Superior temporal gyrus (tissue), 1 donor: ENCODE data around the gene ARHGAP45.

Source experiments
- DNase-seq: peaks from one replicate; pipeline ENCODE4 v3.0.0-alpha.2; 2016; ENCODE audit errors: extremely low spot score

The ARHGAP45 gene

DNA sequence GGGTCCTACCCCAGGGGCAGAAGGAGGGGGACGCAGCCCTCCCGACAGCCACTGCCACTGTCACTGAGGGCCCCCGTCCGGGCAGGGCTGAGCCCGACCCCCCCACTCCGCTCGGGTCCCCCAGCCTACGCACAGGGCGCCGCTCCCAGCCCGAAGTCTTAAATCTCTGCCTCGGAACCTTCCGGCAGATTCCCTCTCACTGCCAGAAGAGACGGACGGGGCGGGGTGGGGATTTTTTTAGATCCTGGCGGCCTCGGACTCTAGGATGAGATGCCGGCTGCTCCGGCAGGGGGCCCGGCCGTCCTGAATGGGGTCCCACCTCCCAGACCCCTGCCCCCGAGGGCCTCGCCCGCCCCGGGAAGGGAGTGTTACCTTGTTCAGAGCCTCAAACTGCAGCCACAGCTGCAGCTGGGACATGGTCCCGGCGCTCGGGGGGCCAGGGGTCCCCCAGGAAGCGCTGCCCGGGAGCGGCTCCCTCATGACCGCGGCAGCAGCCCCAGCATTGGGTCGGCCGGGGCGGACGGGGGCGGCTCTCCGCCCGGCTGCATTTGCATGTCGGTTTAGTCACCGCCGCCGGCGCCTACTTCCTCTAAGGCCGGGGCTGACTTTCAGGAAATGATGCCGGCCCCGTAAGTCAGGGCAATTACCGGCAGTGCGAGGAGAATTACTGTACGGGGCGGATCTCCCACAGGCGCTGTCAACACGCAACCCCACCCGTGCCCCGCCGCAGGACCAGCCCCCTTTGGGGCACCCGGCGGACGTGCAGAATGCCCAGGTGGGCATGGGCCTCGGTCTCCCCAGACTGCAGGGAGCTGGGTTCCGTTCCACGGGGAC lies 65.0 kb downstream of the ARHGAP45 start:
- peak; percentile 16 for DNase-seq

DNA sequence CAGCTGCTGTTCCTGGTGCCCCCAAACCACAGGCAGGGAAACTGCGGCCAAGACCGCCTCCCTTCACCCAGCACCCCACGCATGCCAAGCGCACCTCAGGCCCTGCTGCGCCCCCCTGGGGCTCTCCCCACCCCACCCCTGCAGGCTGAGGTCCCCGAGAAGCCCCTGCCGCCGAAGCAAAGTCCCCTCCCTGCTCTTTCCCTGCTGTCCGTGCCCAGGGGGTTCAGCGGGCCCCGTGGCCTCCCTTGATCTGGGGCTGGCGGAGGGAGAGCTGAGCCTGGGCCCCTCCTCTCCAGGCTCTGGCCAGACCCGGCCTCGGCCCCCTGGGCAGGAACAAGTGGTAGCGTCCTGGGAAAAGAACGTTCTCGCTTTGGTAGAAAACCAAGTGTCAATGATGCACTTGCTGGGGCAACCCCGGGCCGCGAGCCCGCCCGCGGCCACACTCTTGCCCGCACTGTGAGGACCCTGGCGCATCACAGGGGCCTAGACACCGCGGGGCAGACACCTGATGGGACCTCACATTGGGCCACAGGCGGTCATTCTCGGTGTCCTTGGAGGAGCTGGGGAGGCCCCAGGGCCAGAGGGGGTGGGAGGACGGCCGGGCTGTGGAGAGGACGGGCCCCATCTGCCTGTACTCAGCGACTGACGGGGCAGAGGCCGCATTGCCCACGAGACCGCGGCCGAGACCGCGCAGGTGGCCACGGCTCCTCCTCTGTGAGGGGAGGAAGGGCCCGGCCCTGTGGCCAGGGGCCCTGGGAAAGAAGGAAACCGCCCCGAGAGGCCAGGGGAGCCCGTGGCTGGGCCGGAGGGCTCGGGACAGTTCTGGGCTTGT lies 65.8 kb downstream of the ARHGAP45 start:
- no peak for DNase-seq

GRCh38 chr19:1133471-1133929 lies 66.5 kb downstream of the ARHGAP45 start:
- DNase-seq, result no peak

- DNase-seq, result no peak
These were observed 67.5 kb downstream of the ARHGAP45 start for GRCh38 chr19:1134431-1134830.

GRCh38 chr19:1135454-1135853 lies 68.5 kb downstream of the ARHGAP45 start:
- no peak for DNase-seq

DNA sequence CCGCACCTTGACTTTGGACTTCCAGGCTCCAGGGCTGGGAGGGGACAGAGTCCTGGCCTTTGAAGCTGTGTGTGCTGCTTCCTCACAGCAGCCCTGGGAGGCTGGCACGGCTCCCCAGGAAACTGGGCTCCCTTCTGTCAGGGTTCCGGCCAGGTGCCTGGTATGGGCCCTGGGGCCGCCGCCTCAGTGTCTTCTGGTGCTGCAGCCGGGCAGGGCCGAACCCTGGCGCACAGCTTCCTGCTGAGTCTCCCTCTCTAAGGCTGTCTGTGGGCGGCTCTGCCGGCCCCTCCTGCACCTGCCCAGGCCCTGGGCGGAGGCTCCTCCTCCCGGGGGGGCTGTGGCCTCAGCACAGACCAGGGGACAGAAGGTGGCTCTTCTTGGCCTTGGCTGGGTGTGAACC lies 69.2 kb downstream of the ARHGAP45 start:
- no peak for DNase-seq
